Mucosa of descending colon (tissue), 3 donors: ENCODE measurements around the gene SPOCK1. TPM values are rescaled to one million over a fixed set of nuclear protein-coding genes. Genes with fewer than 3 reads are reported as not detected.
A peak's percentile ranks its signal among the peaks of the same experiment; 100 is the strongest.

ENCODE experiments used
- ATAC-seq: fragments of 200-7000 bp; cut with Tn5 transposase; one replicate; pipeline ENCODE4 v1.9.1; 2020; ENCODE audit warnings: mild to moderate bottlenecking, moderate library complexity
- DNase-seq, 3 donors: peaks; one replicate each; pipeline ENCODE4 v3.0.0-alpha.2; 2020
- H3K36me3 ChIP-seq: fragments of 200-600 bp; one replicate; pipeline ENCODE4 v1.8.0; 2021; ENCODE audit warnings: low read depth, mild to moderate bottlenecking
- H3K4me1 ChIP-seq: fragments of 200-600 bp; one replicate; pipeline ENCODE4 v1.8.0; 2021; ENCODE audit warnings: low read depth, mild to moderate bottlenecking
- H3K4me3 ChIP-seq: fragments of 200-600 bp; one replicate; pipeline ENCODE4 v1.8.0; 2021; ENCODE audit warnings: mild to moderate bottlenecking
- H3K9me3 ChIP-seq: fragments of 200-600 bp; one replicate; pipeline ENCODE4 v1.8.0; 2021; ENCODE audit warnings: mild to moderate bottlenecking
- CTCF ChIP-seq: fragments of 200-600 bp; IDR thresholded peaks from one replicate; pipeline ENCODE4 v1.8.0; 2022; ENCODE audit warnings: antibody characterized with exemption, mild to moderate bottlenecking
- intact Hi-C, 2 donors: fragments of 100-400 bp; cut with DNase I in 1 of 2; cut with micrococcal nuclease in 1 of 2; formaldehyde crosslinking; loops; one replicate each; pipeline versions ENCODE4 v1.11.0 to v1.11.1; 2022; cut with DNase I, micrococcal nuclease
- total RNA-seq, 3 donors: library from RNA; stranded (reverse); fragmentation: NEBNext Ultra II Directional in 2 of 3; extraction: Animal tissue kit (Norgen Biotek cat#: 25700) in 2 of 3; gene quantifications; one replicate each; pipeline versions ENCODE4 v1.2.1 to v1.2.4, GENCODE V29; 2021 to 2023
- donor health status: DM: no; HTN: no; CAD: no; lungs with moderate emphysema.
- donor health status: DM: no; HTN: no; CAD: no.
- donor health status: DM: no; HTN: yes; CAD: no.

SPOCK1 gene
- total RNA-seq, 3 donors from 2014 or later: 1.8 to 55.5 (median 7.9) TPM

GRCh38 chr5:137481596-137481995, 17.5 kb downstream of the SPOCK1 start:
- no peaks in the 10 kb centered on the region for H3K4me1 ChIP-seq
- no peak for TF ChIP-seq CTCF
- DNase-seq: no peak
- intact Hi-C loops: no loop called here
- no peak for ATAC-seq
- no peaks in the 10 kb centered on the region for H3K36me3 ChIP-seq
- no peak overlapping the region for H3K4me3 ChIP-seq
- H3K9me3 ChIP-seq: no peaks in the 10 kb centered on the region

GRCh38 chr5:137478043-137478442, 21.1 kb downstream of the SPOCK1 start:
- DNase-seq (no peak), ATAC-seq (no peak)
- Histone ChIP-seq H3K4me3 (no peak overlapping the region), H3K9me3 (no peaks in the 10 kb centered on the region), H3K36me3 (no peaks in the 10 kb centered on the region), H3K4me1 (no peaks in the 10 kb centered on the region)
- TF ChIP-seq CTCF: no peak
- intact Hi-C loops: no loop called here

GRCh38 chr5:137470921-137471220, 28.3 kb downstream of the SPOCK1 start:
- TF ChIP-seq CTCF: no peak
- ATAC-seq (no peak), DNase-seq (no peak)
- Histone ChIP-seq H3K4me3 (no peak overlapping the region), H3K36me3 (no peaks in the 10 kb centered on the region), H3K9me3 (no peaks in the 10 kb centered on the region), H3K4me1 (no peaks in the 10 kb centered on the region)
- intact Hi-C loops: no loop called here

- TF ChIP-seq CTCF: no peak
- intact Hi-C loops: no loop called here
- DNase-seq: no peak
- Histone ChIP-seq H3K4me1 (no peaks in the 10 kb centered on the region), H3K9me3 (no peaks in the 10 kb centered on the region), H3K36me3 (no peaks in the 10 kb centered on the region), H3K4me3 (no peak overlapping the region)
- peak; percentile 43 for ATAC-seq
These were observed 28.8 kb downstream of the SPOCK1 start for GRCh38 chr5:137470111-137470920.

- H3K9me3 ChIP-seq: no peaks in the 10 kb centered on the region
- DNase-seq: no peak
- no peak for TF ChIP-seq CTCF
- no peaks in the 10 kb centered on the region for H3K4me1 ChIP-seq
- no peaks in the 10 kb centered on the region for H3K36me3 ChIP-seq
- no peak for ATAC-seq
- no peak overlapping the region for H3K4me3 ChIP-seq
- intact Hi-C loops: no loop called here
These were observed 32.2 kb downstream of the SPOCK1 start for GRCh38 chr5:137466889-137467288.

GRCh38 chr5:137465930-137466329, 33.2 kb downstream of the SPOCK1 start:
- H3K36me3 ChIP-seq: no peaks in the 10 kb centered on the region
- no peak for ATAC-seq
- no peaks in the 10 kb centered on the region for H3K4me1 ChIP-seq
- DNase-seq: no peak
- TF ChIP-seq CTCF: no peak
- no peaks in the 10 kb centered on the region for H3K9me3 ChIP-seq
- intact Hi-C loops: no loop called here
- H3K4me3 ChIP-seq: no peak overlapping the region
